ENCODE data around the gene ATG4A. TPM values are rescaled to one million over a fixed set of nuclear protein-coding genes. Genes with fewer than 3 reads are reported as not detected.

ATG4A gene
- polyA plus RNA-seq, 1 of the 3 experiments (the other 2 are of a cell fraction) = 4.1 TPM

DNA sequence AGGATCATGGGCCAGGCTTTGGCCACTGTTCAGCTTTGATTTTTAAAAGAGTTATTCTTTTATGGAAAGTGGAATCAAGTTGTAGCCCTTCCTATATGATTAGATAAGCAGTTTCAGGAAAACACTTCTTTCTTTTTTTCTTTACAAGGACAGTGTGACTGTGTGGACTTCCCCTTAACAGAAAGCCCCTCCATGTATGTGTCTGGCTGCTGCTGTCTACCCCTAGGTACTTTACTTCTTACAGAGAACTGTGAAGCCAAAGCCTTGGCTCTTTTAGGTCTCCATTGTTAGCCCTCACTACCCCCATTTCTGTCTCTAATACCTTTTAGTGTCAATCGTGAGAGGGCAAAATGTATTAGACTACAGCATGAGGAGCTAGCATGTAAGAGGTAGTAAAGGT is 27.6 kb upstream of the ATG4A start:
- POLR2A ChIA-PET = no interaction called here
- H3K4me2 ChIP-seq = no peak overlapping the region
- no peak overlapping the region for H3K4me3 ChIP-seq (ENCODE audit: low read depth in 2 of 2, low read length in 1 of 2)
- peaks cover 13% of the 10 kb centered on the region; the same call in 1 of the 2 replicates for H3K27me3 ChIP-seq (ENCODE audit: insufficient read depth)
- no peak for DNase-seq
- no peaks in the 10 kb centered on the region for H4K20me1 ChIP-seq (ENCODE audit: insufficient read depth)
- no peaks in the 10 kb centered on the region for H3K4me1 ChIP-seq (ENCODE audit: control insufficient read depth in 1 of 2, insufficient read depth in 2 of 2, low read depth in 1 of 2, low read length in 1 of 2)
- no peaks in the 10 kb centered on the region for H3K79me2 ChIP-seq (ENCODE audit: insufficient read depth)
- no peaks in the 10 kb centered on the region for H3K36me3 ChIP-seq (replicated peaks in 1 of 2; ENCODE audit: control insufficient read depth in 1 of 2, insufficient read depth in 2 of 2, low read length in 1 of 2)
- H3K27ac ChIP-seq (ENCODE audit: low read depth in 2 of 2, low read length in 1 of 2) = no peak overlapping the region
- H3F3A ChIP-seq (replicated peaks; ENCODE audit: insufficient read depth) = no peaks in the 10 kb centered on the region
- no peak overlapping the region for H3K9ac ChIP-seq
- TF ChIP-seq ELF1 (IDR thresholded peaks at IDR 0.05) = no peak
- no peak for TF ChIP-seq FOXJ3 (CRISPR knock-in tag; IDR thresholded peaks at IDR 0.05)
- TF ChIP-seq SMC3 (IDR thresholded peaks at IDR 0.05; ENCODE audit: low read depth, low read length) = no peak
- no peak for TF ChIP-seq TCF12 (IDR thresholded peaks at IDR 0.05)
- no peak for TF ChIP-seq USF1 (IDR thresholded peaks at IDR 0.05; ENCODE audit: borderline replicate concordance, low read depth)
- no peak for TF ChIP-seq SIN3A (IDR thresholded peaks at IDR 0.05; ENCODE audit: borderline replicate concordance, low read depth, low read length)
- no peak for TF ChIP-seq MXI1 (IDR thresholded peaks at IDR 0.05; ENCODE audit: low read depth, low read length)
- TF ChIP-seq, protein P1, sequence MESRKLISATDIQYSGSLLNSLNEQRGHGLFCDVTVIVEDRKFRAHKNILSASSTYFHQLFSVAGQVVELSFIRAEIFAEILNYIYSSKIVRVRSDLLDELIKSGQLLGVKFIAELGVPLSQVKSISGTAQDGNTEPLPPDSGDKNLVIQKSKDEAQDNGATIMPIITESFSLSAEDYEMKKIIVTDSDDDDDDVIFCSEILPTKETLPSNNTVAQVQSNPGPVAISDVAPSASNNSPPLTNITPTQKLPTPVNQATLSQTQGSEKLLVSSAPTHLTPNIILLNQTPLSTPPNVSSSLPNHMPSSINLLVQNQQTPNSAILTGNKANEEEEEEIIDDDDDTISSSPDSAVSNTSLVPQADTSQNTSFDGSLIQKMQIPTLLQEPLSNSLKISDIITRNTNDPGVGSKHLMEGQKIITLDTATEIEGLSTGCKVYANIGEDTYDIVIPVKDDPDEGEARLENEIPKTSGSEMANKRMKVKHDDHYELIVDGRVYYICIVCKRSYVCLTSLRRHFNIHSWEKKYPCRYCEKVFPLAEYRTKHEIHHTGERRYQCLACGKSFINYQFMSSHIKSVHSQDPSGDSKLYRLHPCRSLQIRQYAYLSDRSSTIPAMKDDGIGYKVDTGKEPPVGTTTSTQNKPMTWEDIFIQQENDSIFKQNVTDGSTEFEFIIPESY (IDR thresholded peaks at IDR 0.05; ENCODE audit: borderline replicate concordance, low read depth) = no peak
- TF ChIP-seq CHD2 (IDR thresholded peaks at IDR 0.05; ENCODE audit: low read length, partially characterized antibody) = no peak
- TF ChIP-seq MAX (IDR thresholded peaks at IDR 0.05; ENCODE audit: low read depth) = no peak
- no peak for TF ChIP-seq RFX5 (IDR thresholded peaks at IDR 0.05; ENCODE audit: low read length)
- no peak for TF ChIP-seq TAF1 (IDR thresholded peaks at IDR 0.05; ENCODE audit: borderline replicate concordance, low read depth, low read length)
- TF ChIP-seq PBX3 (IDR thresholded peaks at IDR 0.05) = no peak
- no peak for TF ChIP-seq FOXM1 (IDR thresholded peaks at IDR 0.05; ENCODE audit: low read depth)
- TF ChIP-seq CTCF (IDR thresholded peaks at IDR 0.05) = no peak
- TF ChIP-seq EZH2phosphoT487 (IDR thresholded peaks at IDR 0.05; ENCODE audit: borderline replicate concordance, low read depth) = no peak
- no peak overlapping the region for H2AFZ ChIP-seq (ENCODE audit: low read depth)
- WGBS (ENCODE audit: low lambda C conversion rate) = 25% methylated on average over 1 of the region's 1 CpG
- no peaks in the 10 kb centered on the region for H3K9me3 ChIP-seq
- H3K9me2 ChIP-seq = no peaks in the 10 kb centered on the region
- CTCF ChIA-PET = no interaction called here
